Osteocyte (in vitro differentiated cells): ENCODE results near the gene SDK2. TPM values are rescaled to one million over a fixed set of nuclear protein-coding genes. Genes with fewer than 3 reads are reported as not detected.

Experiments
- DNase-seq: peaks from one replicate; pipeline ENCODE4 v3.0.0; 2021; ENCODE audit warnings: mixed read lengths; ENCODE audit not compliant: unreplicated experiment; ENCODE audit errors: extremely low spot score
- H3K27ac Mint-ChIP-seq: one replicate; pipeline ENCODE4 v1.8.0; 2021; ENCODE audit warnings: mild to moderate bottlenecking, mixed read lengths; ENCODE audit not compliant: unreplicated experiment
- H3K27me3 Mint-ChIP-seq: one replicate; pipeline ENCODE4 v1.8.0; 2021; ENCODE audit warnings: mixed read lengths; ENCODE audit not compliant: unreplicated experiment
- H3K36me3 Mint-ChIP-seq: one replicate; pipeline ENCODE4 v1.8.0; 2021; ENCODE audit warnings: mixed read lengths; ENCODE audit not compliant: unreplicated experiment
- H3K4me1 Mint-ChIP-seq: one replicate; pipeline ENCODE4 v1.8.0; 2021; ENCODE audit warnings: mixed read lengths; ENCODE audit not compliant: unreplicated experiment
- H3K4me3 Mint-ChIP-seq: one replicate; pipeline ENCODE4 v1.8.0; 2021; ENCODE audit warnings: mild to moderate bottlenecking, moderate library complexity, mixed read lengths; ENCODE audit not compliant: unreplicated experiment
- H3K9me3 Mint-ChIP-seq: one replicate; pipeline ENCODE4 v1.8.0; 2021; ENCODE audit warnings: mixed read lengths; ENCODE audit not compliant: unreplicated experiment
- total RNA-seq: library from RNA; stranded (reverse); gene quantifications from 2 replicates; pipeline ENCODE4 v1.2.1, GENCODE V29; 2021
- TF ChIP-seq, protein P1 (sequence below): fragments of 200-600 bp; sonication (generic); IDR thresholded peaks from 2 replicates; pipeline ENCODE4 v1.5.0; 2021; ENCODE audit warnings: antibody characterized with exemption, mild to moderate bottlenecking, moderate library complexity

Gene SDK2
- total RNA-seq, 1 donor from 2014 or later, result 16.5 TPM

DNA sequence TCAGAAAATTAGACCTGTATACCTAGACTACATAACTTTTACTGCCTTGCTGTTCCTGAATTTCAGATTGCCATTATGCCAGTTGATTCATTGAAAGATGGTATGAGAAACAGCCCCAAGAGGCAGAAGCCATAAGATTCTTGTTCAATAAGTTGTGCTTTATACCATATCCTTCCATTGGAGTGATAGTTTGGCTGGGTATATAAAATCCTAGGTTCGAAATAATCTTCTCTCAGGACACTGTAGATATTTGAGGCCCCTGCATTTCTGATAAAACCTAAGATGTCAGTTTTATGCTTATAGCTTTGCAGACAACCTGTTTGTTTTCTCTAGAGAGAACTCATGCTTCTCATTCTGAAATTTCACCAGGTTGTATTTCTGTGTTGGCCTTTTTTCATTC is 9.6 kb upstream of the SDK2 start:
- TF ChIP-seq, protein P1, sequence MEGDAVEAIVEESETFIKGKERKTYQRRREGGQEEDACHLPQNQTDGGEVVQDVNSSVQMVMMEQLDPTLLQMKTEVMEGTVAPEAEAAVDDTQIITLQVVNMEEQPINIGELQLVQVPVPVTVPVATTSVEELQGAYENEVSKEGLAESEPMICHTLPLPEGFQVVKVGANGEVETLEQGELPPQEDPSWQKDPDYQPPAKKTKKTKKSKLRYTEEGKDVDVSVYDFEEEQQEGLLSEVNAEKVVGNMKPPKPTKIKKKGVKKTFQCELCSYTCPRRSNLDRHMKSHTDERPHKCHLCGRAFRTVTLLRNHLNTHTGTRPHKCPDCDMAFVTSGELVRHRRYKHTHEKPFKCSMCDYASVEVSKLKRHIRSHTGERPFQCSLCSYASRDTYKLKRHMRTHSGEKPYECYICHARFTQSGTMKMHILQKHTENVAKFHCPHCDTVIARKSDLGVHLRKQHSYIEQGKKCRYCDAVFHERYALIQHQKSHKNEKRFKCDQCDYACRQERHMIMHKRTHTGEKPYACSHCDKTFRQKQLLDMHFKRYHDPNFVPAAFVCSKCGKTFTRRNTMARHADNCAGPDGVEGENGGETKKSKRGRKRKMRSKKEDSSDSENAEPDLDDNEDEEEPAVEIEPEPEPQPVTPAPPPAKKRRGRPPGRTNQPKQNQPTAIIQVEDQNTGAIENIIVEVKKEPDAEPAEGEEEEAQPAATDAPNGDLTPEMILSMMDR, result no peak
- Mint-ChIP-seq H3K27ac (no peak overlapping the region), H3K4me3 (no peak overlapping the region), H3K4me1 (peaks cover 4% of the 10 kb centered on the region), H3K27me3 (peaks cover 47% of the 10 kb centered on the region), H3K9me3 (peaks cover 17% of the 10 kb centered on the region), H3K36me3 (peaks cover 3% of the 10 kb centered on the region)
- no peak for DNase-seq

DNA sequence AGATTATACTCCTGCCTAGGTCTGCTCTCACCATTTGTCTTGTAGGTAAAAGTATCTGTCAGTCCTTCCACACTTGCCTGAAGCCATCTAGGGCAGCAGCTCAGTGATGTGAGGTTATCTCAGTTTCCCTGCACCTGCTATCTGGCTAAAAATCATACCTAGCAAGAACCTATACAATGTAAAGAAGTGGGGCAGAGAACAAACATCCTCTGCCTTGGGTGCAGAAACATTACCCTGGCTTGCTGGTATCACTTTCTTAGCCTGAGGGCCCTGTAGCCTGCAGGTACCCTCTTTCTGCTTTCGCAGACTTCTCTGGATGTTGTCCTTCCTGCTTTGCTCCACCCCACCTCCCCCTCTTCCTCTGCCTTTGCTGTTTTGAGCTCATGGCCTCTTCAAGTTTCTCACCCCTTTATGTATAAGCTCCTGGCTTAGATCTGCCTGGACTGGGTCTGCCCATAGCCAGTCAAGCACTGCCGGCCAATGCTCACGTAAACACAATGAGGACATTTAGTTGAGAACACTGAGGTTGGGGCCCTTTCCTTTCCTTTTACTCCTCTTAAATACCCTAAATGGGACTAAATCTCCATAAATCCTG is 8.7 kb upstream of the SDK2 start:
- peak; percentile 21 for DNase-seq
- H3K36me3 Mint-ChIP-seq, result peaks cover 3% of the 10 kb centered on the region
- H3K4me1 Mint-ChIP-seq, result peaks cover 4% of the 10 kb centered on the region
- TF ChIP-seq, protein P1, result no peak
- no peak overlapping the region for H3K4me3 Mint-ChIP-seq
- H3K27ac Mint-ChIP-seq, result no peak overlapping the region
- H3K9me3 Mint-ChIP-seq, result peaks cover 17% of the 10 kb centered on the region
- peaks cover 55% of the 10 kb centered on the region for H3K27me3 Mint-ChIP-seq

DNA sequence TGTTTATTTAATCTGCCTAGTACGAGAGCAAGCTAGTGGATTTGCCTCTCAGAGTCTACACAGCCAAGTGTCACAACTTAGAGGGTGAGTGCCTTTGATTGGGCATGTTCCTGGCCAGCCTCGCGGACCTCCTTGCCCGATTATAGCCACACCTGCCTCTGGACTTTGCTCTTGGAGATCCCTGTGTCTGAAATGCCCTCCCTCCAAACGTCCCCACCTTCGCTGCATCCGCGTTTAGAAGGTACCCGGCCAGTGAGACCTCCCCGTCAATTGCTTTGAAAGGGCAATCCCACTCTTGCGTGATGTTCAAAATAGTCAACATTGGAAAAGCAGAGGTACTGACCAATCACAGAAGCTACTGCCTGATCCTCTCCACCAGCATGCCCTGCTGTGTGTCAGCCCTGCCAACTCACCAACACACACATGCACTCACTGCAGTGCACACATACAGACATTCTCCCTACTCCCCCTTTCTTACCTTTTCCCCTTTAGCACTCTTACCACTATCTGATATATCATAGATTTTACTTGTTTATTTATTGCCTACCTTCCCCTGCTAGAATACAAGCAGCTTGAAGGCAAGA is 6.5 kb upstream of the SDK2 start:
- Mint-ChIP-seq H3K27me3 (peaks cover 66% of the 10 kb centered on the region), H3K27ac (no peak overlapping the region), H3K9me3 (peaks cover 17% of the 10 kb centered on the region), H3K4me1 (no peaks in the 10 kb centered on the region), H3K36me3 (peaks cover 3% of the 10 kb centered on the region), H3K4me3 (no peak overlapping the region)
- DNase-seq, result peak; percentile 75
- TF ChIP-seq, protein P1, result no peak

DNA sequence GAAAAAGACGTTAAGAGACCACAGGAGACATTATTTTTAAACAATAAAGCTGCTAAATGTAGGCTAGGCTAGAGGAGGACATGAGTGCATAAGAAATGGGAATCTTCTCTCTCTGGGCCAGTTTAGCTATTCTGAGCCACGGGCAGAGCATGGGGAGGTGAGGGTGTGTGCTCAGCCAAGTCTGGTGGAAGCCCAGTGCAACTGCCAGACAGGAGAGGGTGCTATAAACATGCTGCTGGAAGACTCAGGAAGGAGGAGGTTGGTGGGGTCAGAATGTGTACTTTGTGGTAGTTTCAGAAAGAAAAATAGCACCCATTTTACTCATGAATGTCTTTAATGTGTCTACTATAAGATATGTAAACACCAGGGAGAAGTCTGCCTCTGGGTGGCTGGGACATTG is 5.9 kb upstream of the SDK2 start:
- H3K36me3 Mint-ChIP-seq, result peaks cover 3% of the 10 kb centered on the region

DNA sequence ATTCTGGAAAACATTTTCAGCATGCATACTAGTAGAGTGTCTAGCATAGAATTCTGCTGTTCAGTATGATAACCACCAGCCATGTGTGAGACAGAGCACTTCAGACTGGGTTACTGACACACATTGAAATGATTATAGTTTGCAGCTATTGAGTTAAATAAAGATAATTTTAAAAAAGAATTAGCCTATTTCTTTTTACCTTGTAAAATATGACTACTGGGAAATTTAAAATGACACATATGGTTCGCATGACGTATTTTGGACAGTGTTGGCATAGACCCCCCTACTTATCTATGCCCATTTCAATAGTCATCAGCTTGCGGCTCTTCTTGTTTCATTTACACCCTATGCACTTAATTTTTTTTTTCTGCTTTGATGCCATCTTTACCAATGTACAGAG is 4.7 kb upstream of the SDK2 start:
- peaks cover 6% of the 10 kb centered on the region for H3K4me1 Mint-ChIP-seq
- DNase-seq, result no peak
- TF ChIP-seq, protein P1, result no peak
- H3K4me3 Mint-ChIP-seq, result no peak overlapping the region
- no peak overlapping the region for H3K27ac Mint-ChIP-seq
- H3K9me3 Mint-ChIP-seq, result peaks cover 7% of the 10 kb centered on the region
- H3K27me3 Mint-ChIP-seq, result peaks cover 55% of the 10 kb centered on the region
- no peaks in the 10 kb centered on the region for H3K36me3 Mint-ChIP-seq

More for the DNA sequence above, 5.9 kb upstream of the SDK2 start:
- Mint-ChIP-seq H3K27me3 (peaks cover 64% of the 10 kb centered on the region), H3K4me1 (peaks cover 4% of the 10 kb centered on the region), H3K9me3 (peaks cover 17% of the 10 kb centered on the region), H3K4me3 (no peak overlapping the region), H3K27ac (no peak overlapping the region)
- TF ChIP-seq, protein P1, result peak; percentile 47
- peak; percentile 38 for DNase-seq
